Measurements from ENCODE around the gene ADCY5. TPM values are rescaled to one million over a fixed set of nuclear protein-coding genes. Genes with fewer than 3 reads are reported as not detected.

The ADCY5 gene
- total RNA-seq, 1 experiment from 2014 or later: 0.49 TPM

DNA sequence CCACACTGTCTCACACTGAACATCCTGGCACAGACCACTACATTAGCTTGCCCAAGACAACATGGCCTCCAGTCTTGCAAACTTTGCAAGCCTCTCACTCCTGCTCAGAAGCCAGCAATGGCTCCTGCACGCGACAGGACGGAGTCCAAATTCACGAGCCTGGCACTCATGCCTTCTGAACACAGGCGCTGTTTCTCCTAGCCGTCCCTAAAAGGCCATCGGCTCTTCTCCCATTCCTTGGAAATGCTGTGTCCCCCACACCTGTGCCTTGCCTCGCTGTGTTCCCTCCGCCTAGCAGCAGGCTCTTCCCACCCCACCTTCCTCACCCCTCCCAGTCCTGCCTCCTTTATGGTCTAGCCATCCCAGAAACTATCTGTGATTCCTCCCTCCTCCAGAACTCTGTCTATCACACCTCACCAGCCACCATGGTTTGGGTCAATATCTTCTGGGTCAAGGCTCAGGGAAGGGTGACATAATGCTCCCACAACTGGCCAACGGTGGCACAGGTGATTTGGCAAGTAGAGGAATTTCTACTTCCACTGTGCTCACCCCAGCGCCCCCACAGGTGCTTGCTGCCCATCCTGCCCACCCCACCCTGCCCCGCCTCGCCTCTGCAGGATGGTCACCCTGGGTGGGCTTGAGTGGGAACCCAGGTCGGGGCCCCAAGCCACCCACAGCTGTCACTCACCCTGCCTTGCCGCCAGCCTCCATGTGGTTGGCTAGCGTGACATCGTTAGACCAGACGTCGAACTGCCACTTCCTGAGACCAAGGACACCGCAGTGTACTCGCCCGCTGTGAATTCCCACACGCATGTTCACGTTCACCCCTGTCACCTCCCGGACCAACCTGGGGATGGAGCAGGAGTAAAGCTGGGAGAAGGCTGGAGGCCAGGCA is 120.7 kb downstream of the ADCY5 start:
- H3K27me3 ChIP-seq (ENCODE audit: insufficient read depth, low read length): peaks cover 4% of the 10 kb centered on the region; the same call in 1 of the 2 replicates
- no peak overlapping the region for H3K4me3 ChIP-seq (replicated peaks in 1 of 2; ENCODE audit: low read depth in 1 of 2, low read length in 2 of 2)
- H3K27ac ChIP-seq (ENCODE audit: low read depth, low read length): no peak overlapping the region
- no peak overlapping the region for H3K9ac ChIP-seq (ENCODE audit: low read length)
- no peaks in the 10 kb centered on the region for H3K79me2 ChIP-seq (ENCODE audit: insufficient read depth, low read length)
- ChIA-PET POLR2A (no interaction called here), CTCF (no interaction called here), RAD21 (ENCODE audit: low non-redundant PET in 1 of 2, low total read pairs in 2 of 2, uncharacterized antibody in 2 of 2, unreplicated experiment in 2 of 2) (no interaction called here)
- H3K9me2 ChIP-seq (ENCODE audit: insufficient read depth): no peaks in the 10 kb centered on the region
- no peaks in the 10 kb centered on the region for H3K9me3 ChIP-seq (ENCODE audit: control insufficient read depth in 1 of 2, insufficient read depth in 1 of 2, low read depth in 1 of 2, low read length in 2 of 2)
- no peak overlapping the region for H3K4me2 ChIP-seq (ENCODE audit: low read length)
- intact Hi-C loops (cut with micrococcal nuclease): loop anchor here (2.0 kb wide), 1 partner anchor 231 kb away; no protein-coding TSS in a partner anchor
- no peaks in the 10 kb centered on the region for H4K20me1 ChIP-seq (ENCODE audit: insufficient read depth)
- H3K36me3 ChIP-seq (ENCODE audit: control insufficient read depth in 1 of 2, insufficient read depth in 2 of 2, low read length in 2 of 2): no peaks in the 10 kb centered on the region
- H2AFZ ChIP-seq (ENCODE audit: low read depth, low read length, poor library complexity, severe bottlenecking): no peak overlapping the region
- no TSS peak for BruUV-seq (replicated peaks)
- no peak for DNase-seq (ENCODE audit: low read depth, low spot score)
- no peaks in the 10 kb centered on the region for H3K4me1 ChIP-seq (ENCODE audit: control insufficient read depth in 1 of 2, insufficient read depth in 2 of 2, low read length in 2 of 2)
- TF ChIP-seq, protein P1, sequence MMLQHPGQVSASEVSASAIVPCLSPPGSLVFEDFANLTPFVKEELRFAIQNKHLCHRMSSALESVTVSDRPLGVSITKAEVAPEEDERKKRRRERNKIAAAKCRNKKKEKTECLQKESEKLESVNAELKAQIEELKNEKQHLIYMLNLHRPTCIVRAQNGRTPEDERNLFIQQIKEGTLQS (IDR thresholded peaks at IDR 0.05): no peak
- TF ChIP-seq POLR2AphosphoS5 (IDR thresholded peaks at IDR 0.05; ENCODE audit: low read depth, low read length) (no peak), POLR2A (IDR thresholded peaks at IDR 0.05; ENCODE audit: borderline replicate concordance, extremely low read depth, insufficient read depth, insufficient read length) (no peak), CBX3 (IDR thresholded peaks at IDR 0.05; ENCODE audit: low read depth) (no peak), ZFX (IDR thresholded peaks at IDR 0.05) (no peak), JUND (IDR thresholded peaks at IDR 0.05) (no peak), RAD21 (IDR thresholded peaks at IDR 0.05; ENCODE audit: low read depth) (no peak), EGR1 (IDR thresholded peaks at IDR 0.05; ENCODE audit: low read depth) (no peak), SIN3A (IDR thresholded peaks at IDR 0.05; ENCODE audit: low read depth) (no peak), TCF7L2 (IDR thresholded peaks at IDR 0.05; ENCODE audit: borderline replicate concordance, extremely low read depth, insufficient read depth, insufficient read length) (no peak), EZH2phosphoT487 (IDR thresholded peaks at IDR 0.05; ENCODE audit: borderline replicate concordance) (no peak), SRF (IDR thresholded peaks at IDR 0.05; ENCODE audit: low read depth) (no peak), FOSL1 (IDR thresholded peaks at IDR 0.05; ENCODE audit: low read depth) (no peak)
- TF ChIP-seq, protein P2, sequence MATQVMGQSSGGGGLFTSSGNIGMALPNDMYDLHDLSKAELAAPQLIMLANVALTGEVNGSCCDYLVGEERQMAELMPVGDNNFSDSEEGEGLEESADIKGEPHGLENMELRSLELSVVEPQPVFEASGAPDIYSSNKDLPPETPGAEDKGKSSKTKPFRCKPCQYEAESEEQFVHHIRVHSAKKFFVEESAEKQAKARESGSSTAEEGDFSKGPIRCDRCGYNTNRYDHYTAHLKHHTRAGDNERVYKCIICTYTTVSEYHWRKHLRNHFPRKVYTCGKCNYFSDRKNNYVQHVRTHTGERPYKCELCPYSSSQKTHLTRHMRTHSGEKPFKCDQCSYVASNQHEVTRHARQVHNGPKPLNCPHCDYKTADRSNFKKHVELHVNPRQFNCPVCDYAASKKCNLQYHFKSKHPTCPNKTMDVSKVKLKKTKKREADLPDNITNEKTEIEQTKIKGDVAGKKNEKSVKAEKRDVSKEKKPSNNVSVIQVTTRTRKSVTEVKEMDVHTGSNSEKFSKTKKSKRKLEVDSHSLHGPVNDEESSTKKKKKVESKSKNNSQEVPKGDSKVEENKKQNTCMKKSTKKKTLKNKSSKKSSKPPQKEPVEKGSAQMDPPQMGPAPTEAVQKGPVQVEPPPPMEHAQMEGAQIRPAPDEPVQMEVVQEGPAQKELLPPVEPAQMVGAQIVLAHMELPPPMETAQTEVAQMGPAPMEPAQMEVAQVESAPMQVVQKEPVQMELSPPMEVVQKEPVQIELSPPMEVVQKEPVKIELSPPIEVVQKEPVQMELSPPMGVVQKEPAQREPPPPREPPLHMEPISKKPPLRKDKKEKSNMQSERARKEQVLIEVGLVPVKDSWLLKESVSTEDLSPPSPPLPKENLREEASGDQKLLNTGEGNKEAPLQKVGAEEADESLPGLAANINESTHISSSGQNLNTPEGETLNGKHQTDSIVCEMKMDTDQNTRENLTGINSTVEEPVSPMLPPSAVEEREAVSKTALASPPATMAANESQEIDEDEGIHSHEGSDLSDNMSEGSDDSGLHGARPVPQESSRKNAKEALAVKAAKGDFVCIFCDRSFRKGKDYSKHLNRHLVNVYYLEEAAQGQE (IDR thresholded peaks at IDR 0.05; ENCODE audit: low read depth): no peak
- TF ChIP-seq, protein P3, sequence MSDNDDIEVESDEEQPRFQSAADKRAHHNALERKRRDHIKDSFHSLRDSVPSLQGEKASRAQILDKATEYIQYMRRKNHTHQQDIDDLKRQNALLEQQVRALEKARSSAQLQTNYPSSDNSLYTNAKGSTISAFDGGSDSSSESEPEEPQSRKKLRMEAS (IDR thresholded peaks at IDR 0.05): no peak
- TF ChIP-seq, protein P4, sequence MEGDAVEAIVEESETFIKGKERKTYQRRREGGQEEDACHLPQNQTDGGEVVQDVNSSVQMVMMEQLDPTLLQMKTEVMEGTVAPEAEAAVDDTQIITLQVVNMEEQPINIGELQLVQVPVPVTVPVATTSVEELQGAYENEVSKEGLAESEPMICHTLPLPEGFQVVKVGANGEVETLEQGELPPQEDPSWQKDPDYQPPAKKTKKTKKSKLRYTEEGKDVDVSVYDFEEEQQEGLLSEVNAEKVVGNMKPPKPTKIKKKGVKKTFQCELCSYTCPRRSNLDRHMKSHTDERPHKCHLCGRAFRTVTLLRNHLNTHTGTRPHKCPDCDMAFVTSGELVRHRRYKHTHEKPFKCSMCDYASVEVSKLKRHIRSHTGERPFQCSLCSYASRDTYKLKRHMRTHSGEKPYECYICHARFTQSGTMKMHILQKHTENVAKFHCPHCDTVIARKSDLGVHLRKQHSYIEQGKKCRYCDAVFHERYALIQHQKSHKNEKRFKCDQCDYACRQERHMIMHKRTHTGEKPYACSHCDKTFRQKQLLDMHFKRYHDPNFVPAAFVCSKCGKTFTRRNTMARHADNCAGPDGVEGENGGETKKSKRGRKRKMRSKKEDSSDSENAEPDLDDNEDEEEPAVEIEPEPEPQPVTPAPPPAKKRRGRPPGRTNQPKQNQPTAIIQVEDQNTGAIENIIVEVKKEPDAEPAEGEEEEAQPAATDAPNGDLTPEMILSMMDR (IDR thresholded peaks at IDR 0.05 in 2 of 3, conservative IDR thresholded peaks at IDR 0.05 in 1 of 3; ENCODE audit: borderline replicate concordance in 1 of 3, insufficient read depth in 1 of 3, low read depth in 2 of 3, low read length in 2 of 3): no peak
- TF ChIP-seq, protein P5, sequence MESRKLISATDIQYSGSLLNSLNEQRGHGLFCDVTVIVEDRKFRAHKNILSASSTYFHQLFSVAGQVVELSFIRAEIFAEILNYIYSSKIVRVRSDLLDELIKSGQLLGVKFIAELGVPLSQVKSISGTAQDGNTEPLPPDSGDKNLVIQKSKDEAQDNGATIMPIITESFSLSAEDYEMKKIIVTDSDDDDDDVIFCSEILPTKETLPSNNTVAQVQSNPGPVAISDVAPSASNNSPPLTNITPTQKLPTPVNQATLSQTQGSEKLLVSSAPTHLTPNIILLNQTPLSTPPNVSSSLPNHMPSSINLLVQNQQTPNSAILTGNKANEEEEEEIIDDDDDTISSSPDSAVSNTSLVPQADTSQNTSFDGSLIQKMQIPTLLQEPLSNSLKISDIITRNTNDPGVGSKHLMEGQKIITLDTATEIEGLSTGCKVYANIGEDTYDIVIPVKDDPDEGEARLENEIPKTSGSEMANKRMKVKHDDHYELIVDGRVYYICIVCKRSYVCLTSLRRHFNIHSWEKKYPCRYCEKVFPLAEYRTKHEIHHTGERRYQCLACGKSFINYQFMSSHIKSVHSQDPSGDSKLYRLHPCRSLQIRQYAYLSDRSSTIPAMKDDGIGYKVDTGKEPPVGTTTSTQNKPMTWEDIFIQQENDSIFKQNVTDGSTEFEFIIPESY (IDR thresholded peaks at IDR 0.05; ENCODE audit: extremely low read depth, insufficient replicate concordance, low read length): no peak
- peak; percentile 29; the same call in 1 of the 2 replicates for ATAC-seq
